ENCODE data around the gene HOXD4. TPM values are rescaled to one million over a fixed set of nuclear protein-coding genes. Genes with fewer than 3 reads are reported as not detected.

The HOXD4 gene
- polyA plus RNA-seq, 1 of the 3 experiments (the other 2 are of a cell fraction), result 1.0 TPM

DNA sequence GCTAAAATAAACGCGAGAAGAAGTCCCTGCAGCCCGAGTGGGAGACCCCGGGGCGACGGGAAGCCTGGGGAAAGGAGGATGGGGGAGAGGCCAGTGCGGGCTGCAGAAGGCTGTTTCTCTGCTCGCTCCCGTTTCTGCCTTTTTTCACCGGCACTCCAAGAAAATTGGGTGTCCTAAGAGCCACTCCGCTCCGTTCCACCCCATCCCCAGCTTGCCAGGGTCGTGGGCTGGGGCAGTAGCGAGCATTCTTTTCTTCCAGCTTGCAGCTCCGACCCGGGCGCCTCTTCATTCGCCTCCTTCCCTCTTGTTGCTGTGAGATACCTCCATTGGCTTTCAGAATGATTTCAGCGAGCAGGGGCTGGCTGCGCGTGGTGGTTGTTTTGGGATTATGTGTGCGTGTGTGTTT lies 6.8 kb downstream of the HOXD4 start:
- peak overlapping the region; percentile 54 to 71; a peak in 3 of 4 replicates for H3K4me3 ChIP-seq (ENCODE audit: low read depth in 2 of 2, low read length in 1 of 2)
- DNase-seq, result peak; percentile 86
- peaks cover 0 to 18% of the 10 kb centered on the region in 2 experiments for H3K36me3 ChIP-seq (replicated peaks in 1 of 2; ENCODE audit: control insufficient read depth in 1 of 2, insufficient read depth in 2 of 2, low read length in 1 of 2)
- H3K4me1 ChIP-seq (ENCODE audit: control insufficient read depth in 1 of 2, insufficient read depth in 2 of 2, low read depth in 1 of 2, low read length in 1 of 2), result peaks cover 0 to 8% of the 10 kb centered on the region in 2 experiments; a peak in 2 of 4 replicates
- 24% methylated on average over 18 of the region's 22 CpGs for WGBS (ENCODE audit: low lambda C conversion rate)
- H3K27ac ChIP-seq (ENCODE audit: low read depth in 2 of 2, low read length in 1 of 2), result peak overlapping the region in 1 of 2 experiments; percentile 89; a peak in 2 of 4 replicates
- CTCF ChIA-PET, result interaction anchor here (1.0 to 6.2 kb wide), 5 partner anchors 11 to 991 kb away, joined by 3 to 53 read pairs (median 4); no protein-coding TSS in a partner anchor
- H3F3A ChIP-seq (replicated peaks; ENCODE audit: insufficient read depth), result no peaks in the 10 kb centered on the region
- no peaks in the 10 kb centered on the region for H3K9me2 ChIP-seq
- no peaks in the 10 kb centered on the region for H4K20me1 ChIP-seq (ENCODE audit: insufficient read depth)
- TF ChIP-seq, protein P1, sequence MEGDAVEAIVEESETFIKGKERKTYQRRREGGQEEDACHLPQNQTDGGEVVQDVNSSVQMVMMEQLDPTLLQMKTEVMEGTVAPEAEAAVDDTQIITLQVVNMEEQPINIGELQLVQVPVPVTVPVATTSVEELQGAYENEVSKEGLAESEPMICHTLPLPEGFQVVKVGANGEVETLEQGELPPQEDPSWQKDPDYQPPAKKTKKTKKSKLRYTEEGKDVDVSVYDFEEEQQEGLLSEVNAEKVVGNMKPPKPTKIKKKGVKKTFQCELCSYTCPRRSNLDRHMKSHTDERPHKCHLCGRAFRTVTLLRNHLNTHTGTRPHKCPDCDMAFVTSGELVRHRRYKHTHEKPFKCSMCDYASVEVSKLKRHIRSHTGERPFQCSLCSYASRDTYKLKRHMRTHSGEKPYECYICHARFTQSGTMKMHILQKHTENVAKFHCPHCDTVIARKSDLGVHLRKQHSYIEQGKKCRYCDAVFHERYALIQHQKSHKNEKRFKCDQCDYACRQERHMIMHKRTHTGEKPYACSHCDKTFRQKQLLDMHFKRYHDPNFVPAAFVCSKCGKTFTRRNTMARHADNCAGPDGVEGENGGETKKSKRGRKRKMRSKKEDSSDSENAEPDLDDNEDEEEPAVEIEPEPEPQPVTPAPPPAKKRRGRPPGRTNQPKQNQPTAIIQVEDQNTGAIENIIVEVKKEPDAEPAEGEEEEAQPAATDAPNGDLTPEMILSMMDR (IDR thresholded peaks at IDR 0.05), result no peak
- TF ChIP-seq, protein P2, sequence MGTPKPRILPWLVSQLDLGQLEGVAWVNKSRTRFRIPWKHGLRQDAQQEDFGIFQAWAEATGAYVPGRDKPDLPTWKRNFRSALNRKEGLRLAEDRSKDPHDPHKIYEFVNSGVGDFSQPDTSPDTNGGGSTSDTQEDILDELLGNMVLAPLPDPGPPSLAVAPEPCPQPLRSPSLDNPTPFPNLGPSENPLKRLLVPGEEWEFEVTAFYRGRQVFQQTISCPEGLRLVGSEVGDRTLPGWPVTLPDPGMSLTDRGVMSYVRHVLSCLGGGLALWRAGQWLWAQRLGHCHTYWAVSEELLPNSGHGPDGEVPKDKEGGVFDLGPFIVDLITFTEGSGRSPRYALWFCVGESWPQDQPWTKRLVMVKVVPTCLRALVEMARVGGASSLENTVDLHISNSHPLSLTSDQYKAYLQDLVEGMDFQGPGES (IDR thresholded peaks at IDR 0.05; ENCODE audit: low read depth, low read length), result no peak
- no peak for TF ChIP-seq FOXM1 (IDR thresholded peaks at IDR 0.05; ENCODE audit: low read depth)
- TF ChIP-seq FOXJ3 (CRISPR knock-in tag; IDR thresholded peaks at IDR 0.05), result no peak
- no peak for TF ChIP-seq TEAD4 (IDR thresholded peaks at IDR 0.05; ENCODE audit: borderline replicate concordance, insufficient read depth)
- no peak for TF ChIP-seq TAF1 (IDR thresholded peaks at IDR 0.05; ENCODE audit: borderline replicate concordance, low read depth, low read length)
- TF ChIP-seq, protein P3, sequence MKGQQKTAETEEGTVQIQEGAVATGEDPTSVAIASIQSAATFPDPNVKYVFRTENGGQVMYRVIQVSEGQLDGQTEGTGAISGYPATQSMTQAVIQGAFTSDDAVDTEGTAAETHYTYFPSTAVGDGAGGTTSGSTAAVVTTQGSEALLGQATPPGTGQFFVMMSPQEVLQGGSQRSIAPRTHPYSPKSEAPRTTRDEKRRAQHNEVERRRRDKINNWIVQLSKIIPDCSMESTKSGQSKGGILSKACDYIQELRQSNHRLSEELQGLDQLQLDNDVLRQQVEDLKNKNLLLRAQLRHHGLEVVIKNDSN (IDR thresholded peaks at IDR 0.05; ENCODE audit: borderline replicate concordance, low read depth), result no peak
- no peak for TF ChIP-seq RCOR1 (IDR thresholded peaks at IDR 0.05; ENCODE audit: low read length)
- TF ChIP-seq YY1 (IDR thresholded peaks at IDR 0.05; ENCODE audit: low read depth), result no peak
- TF ChIP-seq MXI1 (IDR thresholded peaks at IDR 0.05; ENCODE audit: low read depth, low read length), result no peak
- no peak for TF ChIP-seq POLR2AphosphoS5 (IDR thresholded peaks at IDR 0.05; ENCODE audit: low read depth, low read length)
- no peak for TF ChIP-seq EP300 (IDR thresholded peaks at IDR 0.05; ENCODE audit: borderline replicate concordance in 1 of 2, low read depth in 1 of 2, low read length in 1 of 2)
- TF ChIP-seq SMC3 (IDR thresholded peaks at IDR 0.05; ENCODE audit: low read depth, low read length), result no peak
- no peak for TF ChIP-seq NRF1 (IDR thresholded peaks at IDR 0.05; ENCODE audit: low read depth, low read length)
- no peak for TF ChIP-seq GATA2 (CRISPR knock-in tag; IDR thresholded peaks at IDR 0.05)
- TF ChIP-seq RXRA (IDR thresholded peaks at IDR 0.05; ENCODE audit: borderline replicate concordance, low read depth), result no peak
- TF ChIP-seq EZH2phosphoT487 (IDR thresholded peaks at IDR 0.05; ENCODE audit: borderline replicate concordance, low read depth), result no peak
- TF ChIP-seq NFIC (IDR thresholded peaks at IDR 0.05; ENCODE audit: borderline replicate concordance), result no peak
- TF ChIP-seq CHD2 (IDR thresholded peaks at IDR 0.05; ENCODE audit: low read length, partially characterized antibody), result no peak
- no peaks in the 10 kb centered on the region for H3K9me3 ChIP-seq
- POLR2A ChIA-PET, result interaction anchor here (1.4 to 2.3 kb wide), 3 partner anchors 19 to 297 kb away, joined by 4 to 9 read pairs (median 5); no protein-coding TSS in a partner anchor
- H2AFZ ChIP-seq (ENCODE audit: low read depth), result peak overlapping the region; percentile 86; the same call in 1 of the 2 replicates
- H3K79me2 ChIP-seq (ENCODE audit: insufficient read depth), result no peaks in the 10 kb centered on the region
- H3K4me2 ChIP-seq, result peak overlapping the region; percentile 81
- H3K27me3 ChIP-seq (ENCODE audit: insufficient read depth), result no peaks in the 10 kb centered on the region
- no peak overlapping the region for H3K9ac ChIP-seq

All from SK-N-SH (cell line).